Measurements from ENCODE around the gene SLC9B1.
"Not testable (repeated sequence)": the region's sequence is repeated elsewhere in the genome, so short reads cannot be mapped to it uniquely, and the experiment has no call there.

Gene SLC9B1

GRCh38 chr4:102877477-102878106, 141.9 kb downstream of the SLC9B1 start:
- DNase-seq = not testable (repeated sequence)

DNA sequence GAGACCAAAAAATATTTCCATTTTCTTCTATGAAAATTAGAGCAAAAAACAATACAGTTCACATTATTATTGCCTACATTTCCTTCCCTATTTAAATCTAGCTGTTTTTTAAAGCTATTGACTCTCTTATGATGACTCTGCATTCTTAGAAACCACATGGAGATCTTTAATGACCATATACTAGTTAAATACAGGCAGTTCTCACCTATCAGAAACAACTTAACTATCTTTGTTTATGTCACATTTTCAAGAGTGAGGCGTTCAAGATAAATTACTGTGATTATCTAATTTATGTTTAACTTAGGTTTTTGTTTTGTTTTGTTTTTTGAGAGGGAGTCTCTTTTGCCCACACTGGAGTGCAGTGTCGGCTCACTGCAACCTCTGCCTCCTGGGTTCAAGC, 147.7 kb downstream of the SLC9B1 start:
- DNase-seq = peak in 1 of 2 donors; percentile 33

DNA sequence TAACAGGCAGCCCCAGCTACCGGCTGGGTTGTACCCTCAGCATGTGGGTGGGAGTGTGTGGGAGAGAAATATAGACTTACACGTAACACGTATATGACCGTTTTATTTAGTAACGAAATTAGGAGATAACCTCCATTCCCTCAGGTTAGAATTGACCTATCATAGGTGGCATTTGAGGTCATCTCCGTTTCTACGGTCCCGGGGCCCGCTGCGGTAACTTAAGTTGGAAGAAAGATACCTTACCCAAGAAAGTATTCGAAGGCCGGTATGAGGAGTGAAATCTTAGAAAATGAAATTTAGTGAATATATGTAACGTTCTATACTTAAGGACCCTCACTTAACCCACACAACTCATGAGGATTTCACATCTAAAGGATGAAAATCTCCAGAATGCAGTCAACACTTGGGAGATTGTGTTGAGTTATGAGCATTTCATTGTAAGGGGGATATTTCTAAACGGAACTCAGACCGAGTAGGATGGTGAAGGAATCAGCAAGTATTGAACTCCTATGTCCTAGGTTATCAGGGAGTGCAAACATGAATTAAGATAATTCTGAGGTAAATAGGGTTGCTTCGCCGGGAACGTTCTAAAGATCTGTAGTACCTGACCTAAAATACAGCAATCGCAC, 149.8 kb downstream of the SLC9B1 start:
- DNase-seq = peak in 1 of 2 donors; percentile 19

DNA sequence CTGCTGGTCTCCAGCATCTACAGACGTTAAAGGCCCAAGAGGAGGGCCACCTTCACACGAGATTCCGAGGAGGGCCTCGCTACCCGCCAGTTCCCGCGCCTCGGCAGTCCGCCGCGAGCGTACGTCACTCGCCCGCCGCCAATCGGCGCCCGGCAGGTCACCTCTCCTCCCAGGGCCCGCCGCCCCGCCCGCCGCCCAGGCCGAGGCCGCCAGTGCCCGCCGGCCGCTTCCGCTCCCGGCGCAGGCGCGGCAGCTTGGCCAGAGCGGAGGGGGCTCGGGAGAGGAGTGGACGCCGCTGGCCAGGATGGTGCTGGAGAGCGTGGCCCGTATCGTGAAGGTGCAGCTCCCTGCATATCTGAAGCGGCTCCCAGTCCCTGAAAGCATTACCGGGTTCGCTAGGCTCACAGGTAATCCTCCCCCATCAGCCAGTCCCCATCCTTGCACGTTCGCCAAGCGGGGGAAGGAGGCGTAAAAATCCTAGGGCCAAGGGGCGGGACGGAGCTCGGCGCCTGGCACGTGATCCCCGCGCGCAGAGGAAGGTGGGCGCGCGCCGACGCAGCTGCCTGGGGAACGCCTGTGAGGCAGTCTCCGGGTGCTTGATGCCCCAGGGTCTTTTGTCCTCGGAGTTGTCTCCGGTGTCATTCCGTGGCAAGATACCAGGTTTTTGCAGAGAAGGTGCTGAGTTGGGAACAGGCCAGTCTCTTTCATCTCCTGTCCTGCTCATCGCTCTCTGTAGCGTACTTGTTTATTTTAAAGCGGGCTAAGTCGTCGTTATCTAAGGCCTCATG, 150.5 kb downstream of the SLC9B1 start, which contains the start of gene CISD2:
Gene CISD2, plus strand, starts transcription at position 212 of the 788 bp plus-strand sequence. Its CDS starts 93 bp downstream, at position 305.
- peak; percentile 89 to 94 for DNase-seq

GRCh38 chr4:102868153-102868780, 151.2 kb downstream of the SLC9B1 start:
- DNase-seq = no peak

GRCh38 chr4:102867278-102868152, 152.0 kb downstream of the SLC9B1 start:
- no peak for DNase-seq

DNA sequence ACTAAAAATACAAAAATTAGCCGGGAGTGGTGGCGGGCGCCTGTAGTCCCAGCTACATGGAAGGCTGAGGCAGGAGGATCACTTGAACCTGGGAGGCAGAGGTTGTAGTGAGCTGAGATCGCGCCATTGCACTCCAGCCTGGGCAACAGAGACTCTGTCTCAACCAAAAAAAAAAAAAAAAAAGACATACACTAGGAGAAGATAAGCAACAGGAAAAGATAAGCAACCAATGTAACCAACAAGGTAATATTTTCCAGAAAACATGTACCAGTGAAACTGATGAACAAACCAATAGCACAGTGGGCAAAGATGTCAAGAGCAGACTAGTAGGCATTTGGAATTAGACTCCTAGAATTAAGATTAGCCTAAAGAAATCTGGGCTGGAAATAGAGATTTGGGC, 154.2 kb downstream of the SLC9B1 start:
- DNase-seq = not testable (repeated sequence)

DNA sequence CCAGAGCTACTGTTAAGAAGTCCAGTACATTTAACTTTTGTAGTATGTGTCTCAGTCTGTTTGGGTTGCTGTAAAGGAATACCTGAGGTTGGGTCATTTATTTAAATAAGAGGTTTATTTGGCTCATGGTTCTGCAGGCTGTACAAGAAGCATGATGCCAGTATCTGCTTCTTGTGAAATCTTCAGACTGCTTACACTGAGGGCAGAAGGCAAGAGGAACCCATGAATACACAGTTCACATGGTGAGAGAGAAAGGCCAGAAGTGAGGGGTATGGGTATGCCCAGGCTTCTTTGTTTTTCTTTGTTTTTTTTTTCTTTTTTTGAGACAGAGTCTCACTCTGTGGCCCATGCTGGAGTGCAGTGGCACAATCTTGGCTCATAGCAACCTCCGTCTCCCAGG, 156.8 kb downstream of the SLC9B1 start:
- peak; percentile 50 to 61 for DNase-seq

GRCh38 chr4:102862016-102862415, 157.5 kb downstream of the SLC9B1 start:
- peak; percentile 47 to 63 for DNase-seq

- peak; percentile 35 to 40 for DNase-seq
Measured at GRCh38 chr4:102860611-102861324, 158.7 kb downstream of the SLC9B1 start.

DNA sequence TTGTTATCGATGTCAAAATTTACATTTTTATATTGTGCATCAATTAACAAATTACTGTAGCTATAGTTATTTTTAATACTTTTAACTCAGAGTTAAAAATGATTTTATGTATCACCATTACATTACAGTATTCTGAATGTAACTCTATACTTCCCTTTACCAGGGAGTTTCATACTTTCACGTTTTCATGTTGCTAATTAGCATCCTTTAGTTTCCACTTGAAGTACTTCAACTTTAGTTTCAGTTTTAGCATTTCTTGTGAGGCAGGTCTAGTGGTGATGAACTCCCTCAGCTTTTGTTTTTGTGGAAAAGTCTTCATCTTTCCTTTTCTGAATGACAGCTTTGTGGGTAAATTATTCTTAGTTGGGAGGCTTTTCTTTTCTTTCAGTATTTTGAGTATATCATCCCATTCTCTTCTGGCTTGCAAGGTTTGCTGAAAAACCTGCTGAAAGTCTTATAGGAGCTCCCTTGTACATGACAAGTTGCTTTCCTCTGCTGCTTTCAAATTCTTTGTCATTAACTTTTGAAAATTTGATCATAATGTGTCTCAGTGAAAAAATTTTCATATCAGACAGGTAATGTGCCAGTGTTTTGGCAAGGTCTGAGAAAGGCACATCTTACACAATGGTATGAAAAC, 160.6 kb downstream of the SLC9B1 start:
- DNase-seq = no peak
